Measurements from ENCODE around the gene AMOTL1. TPM values are rescaled to one million over a fixed set of nuclear protein-coding genes. Genes with fewer than 3 reads are reported as not detected.
"Not testable (repeated sequence)": the region's sequence is repeated elsewhere in the genome, so short reads cannot be mapped to it uniquely, and the experiment has no call there.

The AMOTL1 gene
- total RNA-seq, 1 donor from 2014 or later, result 57.1 TPM

DNA sequence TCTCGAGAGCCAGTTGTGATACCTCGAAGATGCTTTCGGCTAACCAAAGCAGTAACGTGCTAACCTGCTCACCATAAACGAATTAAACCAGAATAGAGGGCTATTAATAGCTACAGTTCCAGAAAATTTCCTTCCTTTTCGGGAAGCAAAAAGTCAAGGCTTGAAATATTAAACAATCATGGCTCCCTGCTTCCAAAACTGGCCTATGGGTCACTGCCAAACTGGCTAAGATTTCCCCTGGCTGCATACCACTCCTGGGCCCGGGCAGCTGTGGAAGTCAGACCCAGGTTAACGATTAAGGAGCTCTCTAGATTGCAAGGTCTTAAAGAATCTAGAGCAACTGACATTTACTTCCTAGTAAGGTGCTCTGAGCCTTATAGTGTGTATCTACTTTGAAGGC is 1.7 kb downstream of the AMOTL1 start:
- no peak for DNase-seq (ENCODE audit: extremely low read depth, low read depth, low spot score)

DNA sequence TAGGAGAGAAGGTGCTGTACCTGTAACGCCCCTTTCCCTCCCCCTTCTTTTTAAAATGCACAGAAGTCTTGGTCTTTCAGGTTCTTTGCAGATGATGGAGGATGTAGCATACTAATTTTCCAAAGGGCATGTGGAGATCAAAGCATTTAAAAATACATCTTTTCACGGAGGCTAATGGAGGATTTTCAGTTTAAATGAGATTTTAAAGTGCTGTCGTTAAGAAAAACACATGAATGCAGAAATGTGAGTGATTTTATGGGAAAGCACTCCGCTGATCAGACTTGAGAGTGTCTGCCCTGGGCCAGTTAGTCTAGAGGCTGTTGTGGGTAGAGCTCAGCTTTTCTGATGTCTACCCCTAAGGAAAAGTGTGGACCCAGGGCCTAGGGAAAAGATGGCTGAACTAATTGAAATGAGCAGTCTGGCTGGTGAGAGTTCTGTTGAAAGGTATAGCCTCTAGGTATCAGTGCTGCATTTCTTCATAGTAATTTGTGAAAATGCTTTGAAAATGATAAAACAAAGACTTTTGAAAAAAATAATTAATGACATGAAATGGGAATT is 2.5 kb downstream of the AMOTL1 start:
- DNase-seq (ENCODE audit: extremely low read depth, low read depth, low spot score), result no peak

DNA sequence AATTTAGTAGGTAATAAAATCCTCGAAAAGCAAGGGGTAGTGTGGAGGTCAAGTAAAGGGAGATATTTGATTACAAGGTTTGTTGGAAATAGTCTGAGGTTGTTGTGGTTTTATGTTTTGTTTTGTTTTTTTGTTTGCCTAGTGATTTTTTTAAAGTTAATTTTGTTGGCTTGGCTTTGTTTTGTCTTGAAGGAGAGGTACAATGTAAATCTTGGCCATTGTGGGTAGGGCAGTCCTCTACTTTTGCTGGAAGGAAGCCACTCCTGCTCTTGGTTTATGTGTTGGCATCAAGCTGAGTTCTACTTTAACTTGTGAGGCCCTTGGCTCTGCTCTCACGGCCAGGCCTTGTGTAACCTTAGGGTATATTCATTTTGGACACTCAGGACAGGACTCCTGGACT is 3.2 kb downstream of the AMOTL1 start:
- DNase-seq (ENCODE audit: extremely low read depth, low read depth, low spot score), result no peak

DNA sequence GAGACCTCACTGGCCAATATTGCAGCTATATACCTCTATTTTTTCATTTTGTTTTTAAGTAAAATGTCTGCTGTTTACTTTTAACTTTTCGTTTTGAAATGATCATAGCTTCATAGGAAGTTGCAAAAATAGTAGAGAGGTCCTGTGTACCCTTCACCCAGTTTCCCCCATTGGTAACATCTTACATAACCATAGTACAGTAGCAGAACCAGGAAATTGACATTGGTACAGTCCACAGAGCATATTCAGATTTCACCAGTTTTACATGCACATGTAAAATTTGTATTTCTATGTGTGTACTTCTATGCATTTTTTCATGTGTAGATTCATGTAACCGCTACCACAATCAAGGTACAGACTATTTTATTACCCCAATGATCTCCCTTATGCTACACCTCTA is 3.8 kb downstream of the AMOTL1 start:
- no peak for DNase-seq (ENCODE audit: extremely low read depth, low read depth, low spot score)

DNA sequence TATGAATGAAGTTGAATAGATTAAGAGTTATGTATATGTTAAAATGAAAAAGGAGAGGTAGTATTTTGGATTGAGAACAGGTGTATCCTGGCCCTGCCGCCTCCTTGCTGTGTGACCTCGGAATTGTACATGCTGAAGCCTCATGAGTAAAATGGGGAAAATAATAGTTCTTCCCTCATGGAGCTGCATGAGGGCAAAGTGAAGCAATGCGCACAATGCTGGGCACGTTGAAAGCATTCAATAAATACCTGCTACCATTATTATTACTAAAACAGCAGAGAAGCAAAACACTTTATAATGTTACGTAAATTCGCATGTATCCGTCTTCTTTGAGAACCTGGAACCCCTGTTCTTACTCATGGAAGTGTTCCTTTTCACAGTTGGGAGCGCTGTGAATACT is 5.7 kb downstream of the AMOTL1 start:
- no peak for DNase-seq (ENCODE audit: extremely low read depth, low read depth, low spot score)

DNA sequence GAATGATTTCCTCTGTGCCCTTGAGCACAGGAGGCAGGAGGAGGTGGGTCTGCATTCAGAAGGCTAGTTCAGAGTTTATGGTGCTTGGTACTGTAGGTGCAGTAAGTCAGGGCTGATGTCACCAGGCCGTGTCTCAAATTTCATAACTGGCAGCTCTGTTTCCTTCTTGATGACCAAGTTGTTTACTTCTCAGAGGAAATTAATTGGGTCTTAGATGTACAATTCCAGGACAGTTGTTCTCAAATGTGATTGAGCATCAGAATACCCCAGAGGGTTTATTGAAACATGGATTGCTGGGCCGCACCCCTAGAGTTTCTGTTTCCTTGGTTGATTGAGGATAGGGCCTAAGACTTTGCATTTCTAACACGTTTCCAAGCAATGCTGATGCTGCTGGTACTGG is 6.2 kb downstream of the AMOTL1 start:
- DNase-seq (ENCODE audit: extremely low read depth, low read depth, low spot score), result no peak

DNA sequence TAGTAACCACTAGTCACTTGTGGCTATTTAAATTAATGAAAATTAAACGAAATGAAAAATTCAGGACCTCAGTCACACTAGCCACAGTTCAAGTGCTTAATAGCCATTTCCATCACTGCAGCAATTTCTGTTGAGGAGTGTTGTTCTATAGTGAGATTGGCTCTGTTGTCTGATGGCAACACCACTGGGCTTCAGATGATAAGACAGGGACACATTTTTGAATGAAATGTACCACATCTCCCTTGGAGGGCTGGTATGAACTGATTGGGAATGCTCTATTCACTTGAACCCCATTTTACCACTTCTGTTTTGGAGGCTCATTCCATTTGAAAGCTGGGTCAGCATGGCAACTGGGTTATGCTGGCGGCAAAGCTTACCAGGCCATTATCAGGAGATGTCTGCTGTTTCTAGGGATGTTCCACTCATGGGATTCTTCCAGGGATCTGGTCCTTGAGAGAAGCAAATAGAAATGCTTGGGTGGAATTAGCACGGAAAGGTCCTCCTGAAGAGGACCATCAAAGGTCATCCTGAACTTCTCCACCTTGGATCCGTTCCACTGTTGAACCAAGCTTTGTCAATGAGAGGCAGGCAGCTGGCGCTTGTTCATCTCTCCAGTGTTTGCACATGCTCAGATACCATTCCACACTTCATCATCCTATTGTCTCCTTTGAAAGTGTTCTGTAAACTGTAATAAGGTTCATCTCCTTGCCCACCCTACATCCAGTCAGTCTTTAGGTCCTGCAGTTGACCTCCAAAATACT is 7.6 kb downstream of the AMOTL1 start:
- no peak for DNase-seq (ENCODE audit: extremely low read depth, low read depth, low spot score)

DNA sequence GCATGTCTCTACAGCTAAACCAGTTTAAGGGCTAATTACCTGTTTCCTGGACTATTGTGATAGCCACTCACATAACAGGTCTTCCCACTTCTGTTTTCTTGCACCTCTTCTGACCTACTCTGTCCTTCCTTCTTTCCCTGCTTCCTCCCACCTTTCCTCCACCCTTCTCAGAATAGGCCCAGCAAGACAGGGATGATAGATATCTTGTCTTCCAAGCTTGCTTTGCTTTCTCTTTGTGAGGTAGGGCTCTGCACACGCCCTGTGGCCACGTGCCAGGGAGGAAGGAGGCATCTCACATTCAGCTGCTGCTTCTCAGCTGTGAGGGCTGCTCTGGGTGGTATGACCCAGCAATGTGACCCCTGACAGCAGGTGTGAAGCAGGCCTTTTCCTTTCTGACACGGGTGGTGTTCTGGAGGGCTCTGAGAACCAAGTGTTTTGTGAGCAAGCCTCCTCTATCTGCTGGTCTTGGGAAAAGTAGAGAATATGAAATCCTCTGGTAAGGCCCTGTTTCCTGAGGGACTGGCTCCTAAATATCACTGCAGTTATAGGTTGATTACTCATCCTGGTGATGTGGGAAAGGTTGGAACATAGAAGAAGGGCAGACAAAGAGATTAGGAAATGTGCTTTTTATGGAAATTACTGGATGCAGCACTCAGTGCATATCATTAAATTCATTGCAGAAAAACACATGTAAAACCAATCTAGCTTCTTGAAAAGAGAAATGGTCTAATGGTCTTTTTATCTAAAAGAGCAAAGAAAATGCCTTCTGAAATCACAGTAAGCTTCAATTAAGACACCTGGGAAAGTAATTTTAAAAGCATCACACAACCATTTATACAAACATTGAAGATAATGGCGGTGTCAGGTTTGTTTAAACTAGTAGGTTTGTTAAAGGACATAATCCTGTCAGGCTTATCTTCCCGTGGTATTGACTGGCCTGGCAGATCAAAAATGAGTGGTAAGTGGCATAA is 8.5 kb downstream of the AMOTL1 start:
- no peak for DNase-seq (ENCODE audit: extremely low read depth, low read depth, low spot score)

DNA sequence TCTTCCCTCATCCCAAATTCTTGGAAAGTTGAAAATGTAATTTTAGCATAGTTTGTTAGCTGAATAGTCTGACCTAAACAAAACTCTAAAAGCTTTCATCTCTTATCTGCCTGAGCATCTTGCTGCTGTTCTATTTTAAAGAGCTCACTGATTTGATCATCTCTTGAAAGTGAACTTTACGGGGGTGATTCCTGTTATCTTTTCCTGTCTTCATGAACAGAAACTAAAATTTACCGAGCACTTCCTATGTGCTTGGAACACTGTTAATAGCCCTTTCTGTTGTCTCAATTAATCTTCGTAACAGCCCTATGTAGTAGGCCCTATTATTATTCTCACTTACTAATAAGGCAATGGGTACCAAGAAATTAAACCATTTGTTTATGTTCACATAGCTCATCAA is 12.3 kb downstream of the AMOTL1 start:
- DNase-seq (ENCODE audit: extremely low read depth, low read depth, low spot score), result no peak

DNA sequence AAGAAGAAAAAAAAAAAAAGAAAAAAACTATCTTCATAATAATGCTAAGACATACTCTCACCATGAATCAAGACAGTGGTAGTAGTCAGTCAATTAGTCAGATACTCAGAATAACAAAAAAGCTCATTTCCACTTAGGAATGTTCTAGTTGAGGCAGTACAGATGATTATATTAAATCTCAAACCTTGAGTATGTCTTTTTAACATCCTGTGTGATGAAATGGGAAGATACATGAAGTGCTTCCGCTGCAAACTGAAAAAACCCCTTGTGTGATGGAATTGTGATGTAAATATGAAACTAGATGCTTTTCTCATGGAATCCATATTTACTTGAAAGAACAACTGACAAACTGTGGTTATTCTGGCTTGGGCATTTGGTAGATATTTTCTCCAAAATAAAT is 13.7 kb downstream of the AMOTL1 start:
- no peak for DNase-seq (ENCODE audit: extremely low read depth, low read depth, low spot score)

DNA sequence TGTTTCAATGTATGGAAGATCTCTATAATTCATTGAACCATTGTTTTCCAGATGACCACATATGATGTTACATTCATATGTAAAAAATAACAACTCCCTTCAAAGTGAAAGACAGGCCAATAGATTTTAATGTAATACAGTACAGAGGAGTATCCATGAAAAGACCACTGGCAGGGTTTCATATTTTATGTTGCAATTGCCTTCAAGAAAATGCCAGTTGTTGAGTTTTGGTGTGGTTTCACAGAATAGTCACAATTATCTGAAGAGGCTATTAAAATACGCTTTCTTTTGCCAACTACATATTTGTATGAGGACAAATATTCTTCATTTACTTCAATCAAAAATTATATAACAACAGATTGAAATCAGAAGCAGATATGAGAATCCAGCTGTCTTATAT is 14.3 kb downstream of the AMOTL1 start:
- no peak for DNase-seq (ENCODE audit: extremely low read depth, low read depth, low spot score)

DNA sequence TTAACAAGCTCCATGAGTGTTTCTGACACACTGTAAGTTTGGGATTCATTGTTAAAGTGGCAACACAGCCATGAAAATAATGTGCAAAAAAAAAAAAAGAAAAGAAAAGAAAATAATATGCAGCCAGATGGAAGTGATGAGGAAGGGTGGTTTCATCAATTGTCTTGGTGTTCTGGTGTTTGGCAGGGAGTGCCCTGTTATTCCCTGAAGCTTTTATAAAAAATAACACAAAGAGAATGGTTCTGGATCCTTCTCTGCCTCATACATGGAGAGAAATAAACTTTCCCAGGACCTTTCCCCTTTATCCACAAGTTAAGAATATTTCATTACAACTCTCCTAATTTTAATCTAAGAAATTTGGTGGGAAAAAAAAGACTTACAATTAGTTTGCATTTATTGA is 16.7 kb downstream of the AMOTL1 start:
- no peak for DNase-seq (ENCODE audit: extremely low read depth, low read depth, low spot score)

DNA sequence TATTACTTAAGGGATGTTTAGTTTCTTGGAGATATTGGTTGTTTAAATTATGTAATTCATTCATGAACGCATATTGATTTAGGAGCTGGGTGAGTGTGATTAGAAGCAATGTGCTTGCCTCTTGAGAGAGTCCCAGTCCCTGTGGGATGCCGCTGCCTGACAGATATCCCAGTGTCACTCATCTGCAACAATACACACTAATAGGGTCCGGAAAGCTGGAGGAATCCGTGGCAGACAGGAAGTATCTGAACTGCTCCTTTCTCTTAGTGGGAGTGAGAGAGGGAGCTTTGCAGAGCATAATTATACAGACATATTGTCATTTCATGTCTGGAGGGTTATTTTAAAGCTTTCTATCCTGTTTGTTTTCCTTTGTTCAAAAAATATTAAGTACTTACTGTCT is 17.4 kb downstream of the AMOTL1 start:
- no peak for DNase-seq (ENCODE audit: extremely low read depth, low read depth, low spot score)

DNA sequence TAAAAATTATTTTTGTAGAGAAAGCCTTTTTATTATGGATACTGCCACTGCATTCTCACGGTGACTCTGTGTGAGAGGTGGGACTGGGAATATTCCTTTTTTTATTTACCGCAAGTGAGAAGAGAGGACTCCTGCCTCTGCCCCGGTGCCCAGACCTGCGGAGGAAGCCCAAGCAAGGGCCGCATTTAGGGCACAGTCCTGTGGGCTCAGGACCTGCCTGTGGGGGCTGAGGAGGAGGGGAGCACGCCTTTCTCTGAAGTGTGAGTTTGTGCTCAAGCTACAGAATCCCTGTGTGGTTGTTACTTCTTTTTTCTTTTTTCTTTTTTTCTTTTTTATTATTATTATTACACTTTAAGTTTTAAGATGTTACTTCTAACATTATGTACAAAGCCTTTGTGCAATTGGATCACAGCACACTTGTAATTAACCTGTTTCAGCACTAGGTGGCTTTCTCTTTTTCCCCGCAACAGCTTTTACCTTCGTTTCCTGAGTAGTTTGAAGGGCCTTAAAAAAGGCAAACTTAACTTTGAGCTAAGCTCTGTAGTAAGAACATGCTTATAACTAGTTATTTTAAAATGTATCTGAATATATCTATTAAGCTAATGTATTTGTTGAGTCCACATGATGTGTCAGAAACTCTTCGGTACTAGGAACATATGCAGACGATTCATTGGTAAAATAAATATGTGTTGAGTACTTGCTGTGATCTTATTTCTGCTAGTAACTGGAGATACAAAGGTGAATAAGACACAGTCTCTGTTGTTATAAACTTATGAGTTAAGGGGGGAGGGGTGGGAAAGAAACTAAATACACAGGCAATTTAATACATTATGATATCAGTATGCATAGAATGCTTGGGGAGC is 18.3 kb downstream of the AMOTL1 start:
- DNase-seq (ENCODE audit: extremely low read depth, low read depth, low spot score), result no peak

DNA sequence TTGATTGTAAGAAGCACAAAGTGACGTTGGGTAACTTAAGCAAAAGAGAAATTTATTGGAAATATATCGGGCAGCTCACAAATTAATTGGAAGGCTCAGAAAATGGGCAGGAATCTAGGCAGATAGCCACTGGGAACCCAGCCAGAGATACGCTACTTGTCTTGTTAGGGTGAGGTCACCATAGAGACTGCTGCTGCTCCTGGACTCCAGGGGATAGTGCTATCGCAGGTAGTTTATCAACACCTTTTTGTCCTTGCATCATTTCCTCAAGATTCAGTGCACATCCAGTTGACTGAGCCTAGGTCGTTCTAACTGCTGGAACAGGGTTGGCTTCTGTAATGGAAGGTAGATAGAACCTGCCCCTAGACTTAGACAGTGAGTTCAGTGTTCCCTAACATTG is 19.6 kb downstream of the AMOTL1 start:
- no peak for DNase-seq (ENCODE audit: extremely low read depth, low read depth, low spot score)

DNA sequence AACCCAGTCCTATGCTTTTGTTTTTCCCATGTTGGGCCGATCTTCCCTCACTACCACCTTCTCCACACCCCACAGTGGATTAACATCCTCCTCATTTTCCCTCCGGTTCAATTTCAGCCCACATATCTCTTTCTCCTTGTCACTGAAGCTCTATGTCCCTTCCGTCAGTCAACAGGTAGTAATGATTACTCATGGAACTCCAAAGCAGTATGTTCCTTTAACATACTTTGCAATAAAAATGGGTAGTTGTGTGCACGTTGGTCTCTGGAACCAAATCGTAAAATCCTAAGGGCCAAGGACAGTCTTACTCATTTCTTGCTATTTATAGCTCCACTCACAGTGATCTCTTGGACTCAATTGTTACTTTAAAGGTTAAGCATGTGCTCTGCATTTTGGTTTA is 20.2 kb downstream of the AMOTL1 start:
- DNase-seq (ENCODE audit: extremely low read depth, low read depth, low spot score), result no peak

DNA sequence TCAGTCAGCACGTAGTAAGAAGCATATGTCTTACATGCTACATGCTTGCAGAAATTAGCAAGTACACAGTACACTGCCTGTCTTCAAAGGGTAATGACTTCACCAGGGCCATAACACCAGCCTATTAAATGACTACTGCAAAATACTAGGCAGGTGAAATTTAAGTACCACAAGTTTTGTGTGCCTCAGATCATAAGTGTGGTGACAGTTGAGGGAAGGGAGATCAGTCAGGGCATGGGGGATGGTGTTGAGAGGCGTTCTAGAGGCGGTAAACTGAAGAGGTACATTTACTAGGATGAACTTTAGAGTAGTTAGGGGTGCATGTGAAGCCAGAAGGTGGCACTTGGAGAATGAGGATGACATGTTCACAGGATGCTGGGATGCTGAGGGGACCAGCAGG is 22.0 kb downstream of the AMOTL1 start:
- no peak for DNase-seq (ENCODE audit: extremely low read depth, low read depth, low spot score)

DNA sequence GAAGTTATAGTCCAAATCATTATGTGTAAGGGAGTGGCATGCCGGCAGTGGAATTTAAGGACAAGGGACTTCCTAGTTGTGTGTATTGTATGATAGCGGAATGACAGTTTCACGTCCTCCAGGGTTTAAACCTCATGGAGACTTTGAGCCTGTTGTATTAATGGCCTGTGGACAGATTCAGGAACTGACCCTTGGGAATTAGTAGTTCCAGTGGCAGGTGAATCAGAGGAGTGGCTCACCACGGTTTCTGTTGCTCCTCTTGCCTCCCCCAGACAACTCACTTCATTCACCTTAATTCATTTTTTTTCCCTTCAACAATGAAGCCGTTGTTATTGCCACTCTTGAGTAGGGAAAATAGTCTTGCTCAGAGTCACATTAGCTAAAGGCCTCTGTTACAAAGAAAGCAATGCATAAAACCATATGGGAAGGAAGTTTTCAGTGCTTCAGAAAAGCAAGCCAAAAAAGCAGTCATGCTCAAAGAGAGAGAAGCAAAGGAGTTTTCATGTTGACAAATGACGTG is 22.6 kb downstream of the AMOTL1 start:
- no peak for DNase-seq (ENCODE audit: extremely low read depth, low read depth, low spot score)

DNA sequence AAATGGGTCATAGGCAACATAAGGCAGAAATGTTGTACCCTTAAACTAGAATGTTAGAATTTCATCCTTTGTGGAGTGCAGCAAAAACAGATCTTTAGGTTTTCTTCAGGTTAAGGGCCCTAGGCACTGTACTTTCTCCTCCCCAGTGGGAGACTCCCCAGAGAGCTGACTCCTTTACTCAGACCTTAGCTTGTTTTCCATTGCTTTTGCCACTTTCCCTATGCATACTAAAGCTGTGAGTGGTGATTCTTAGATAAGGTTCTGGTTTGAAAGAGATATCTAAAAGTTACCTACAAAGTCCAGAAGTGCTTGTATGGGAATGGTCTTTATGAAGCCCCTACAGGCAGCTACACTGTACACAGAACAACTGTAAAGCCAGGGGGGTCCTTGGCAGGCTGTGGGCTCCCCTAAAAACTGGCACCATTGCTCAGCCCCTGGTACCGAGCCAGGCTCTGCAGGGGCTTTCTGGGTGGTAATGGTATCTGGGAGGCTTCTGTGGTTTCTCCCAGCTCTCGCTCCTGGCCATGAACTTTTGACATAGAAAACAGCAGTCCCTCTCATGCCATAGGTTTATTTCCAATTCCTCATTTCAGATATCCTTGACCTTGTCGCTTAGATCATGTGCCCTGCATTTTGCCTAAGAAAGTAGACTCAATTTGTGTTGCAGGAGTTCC is 23.2 kb downstream of the AMOTL1 start:
- no peak for DNase-seq (ENCODE audit: extremely low read depth, low read depth, low spot score)

DNA sequence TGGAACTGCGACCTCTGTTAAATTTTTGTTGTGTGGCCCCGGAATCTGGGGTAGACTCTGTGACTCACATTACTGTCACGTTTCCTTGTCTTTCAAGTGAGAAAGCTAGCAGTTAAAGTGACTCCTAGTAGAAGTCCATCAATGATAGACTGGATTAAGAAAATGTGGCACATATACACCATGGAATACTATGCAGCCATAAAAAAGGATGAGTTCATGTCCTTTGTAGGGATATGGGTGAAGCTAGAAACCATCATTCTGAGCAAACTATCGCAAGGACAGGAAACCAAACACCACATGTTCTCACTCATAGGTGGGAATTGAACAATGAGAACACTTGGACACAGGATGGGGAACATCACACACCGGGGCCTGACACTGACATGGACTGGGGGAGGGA is 23.8 kb downstream of the AMOTL1 start:
- not testable (repeated sequence) for DNase-seq (ENCODE audit: extremely low read depth, low read depth, low spot score)
